PFSK-1 (cell line): Measurements from ENCODE around the gene PON2.

Source experiments
- FOXP2 ChIP-seq: optimal IDR thresholded peaks from 2 replicates; pipeline ENCODE3; 2011; ENCODE audit warnings: borderline replicate concordance, control low read depth, inconsistent platforms; ENCODE audit not compliant: insufficient read depth; ENCODE audit errors: extremely low read length, extremely low read depth
- POLR2AphosphoS5 ChIP-seq: IDR thresholded peaks from 2 replicates; pipeline ENCODE4 v1.6.1; 2012; ENCODE audit warnings: low read depth, mild to moderate bottlenecking, control low read depth, low read length, moderate library complexity
- REST ChIP-seq, 2 experiments: IDR thresholded peaks; 2 replicates each; pipeline versions ENCODE4 v1.6.1 to v1.8.0; 2011 to 2012; ENCODE audit warnings: low read depth in 2 of 2, low read length in 2 of 2, control low read depth in 1 of 2, inconsistent platforms in 1 of 2, mild to moderate bottlenecking in 1 of 2, moderate library complexity in 1 of 2; ENCODE audit not compliant: insufficient read depth in 1 of 2
- SIN3A ChIP-seq: IDR thresholded peaks from 2 replicates; pipeline ENCODE4 v1.6.1; 2012; ENCODE audit warnings: mild to moderate bottlenecking, low read length, moderate library complexity, borderline replicate concordance; ENCODE audit not compliant: insufficient read depth
- TAF1 ChIP-seq: IDR thresholded peaks from 2 replicates; pipeline ENCODE4 v1.6.1; 2012; ENCODE audit warnings: low read length, control low read depth, borderline replicate concordance; ENCODE audit not compliant: insufficient read depth

PON2 gene

GRCh38 chr7:95430864-95431263 lies 4.0 kb downstream of the PON2 start:
- TF ChIP-seq SIN3A (no peak), POLR2AphosphoS5 (no peak), REST (IDR thresholded peaks at IDR 0.05; ENCODE audit: insufficient read depth in 1 of 2, low read depth in 2 of 2, low read length in 2 of 2) (no peak), FOXP2 (no peak), TAF1 (no peak)

DNA sequence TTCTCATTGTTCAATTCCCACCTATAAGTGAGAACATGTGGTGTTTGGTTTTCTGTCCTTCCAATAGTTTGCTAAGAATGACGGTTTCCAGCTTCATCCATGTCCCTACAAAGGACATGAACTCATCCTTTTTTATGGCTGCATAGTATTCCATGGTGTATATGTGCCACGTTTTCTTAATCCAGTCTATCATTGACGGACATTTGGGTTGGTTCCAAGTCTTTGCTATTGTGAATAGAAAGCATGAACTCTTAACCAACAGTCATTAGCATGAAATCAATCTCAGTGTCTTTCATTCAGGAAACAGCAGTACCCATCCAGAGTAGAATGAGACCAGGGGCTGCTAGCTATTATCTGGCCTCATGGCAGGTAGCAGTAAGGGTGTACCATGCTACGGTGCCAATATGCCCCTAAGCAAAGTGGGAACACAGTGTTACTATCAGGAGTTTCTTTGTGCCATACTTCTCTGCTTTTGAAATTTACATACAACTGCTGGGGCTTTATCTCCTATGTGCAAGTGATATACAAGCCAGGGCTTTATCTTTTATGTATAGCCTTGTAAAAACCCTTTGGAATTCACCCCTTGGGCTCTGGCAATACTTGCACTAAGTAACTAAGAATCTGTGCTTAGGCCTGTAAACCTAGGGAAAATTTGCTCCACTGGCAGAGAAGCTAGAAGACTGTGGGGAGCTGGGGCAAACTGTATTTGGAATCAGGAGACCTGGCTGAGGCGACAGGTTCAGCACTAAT lies 5.4 kb downstream of the PON2 start:
- TF ChIP-seq SIN3A (no peak), POLR2AphosphoS5 (no peak), TAF1 (no peak), REST (IDR thresholded peaks at IDR 0.05; ENCODE audit: insufficient read depth in 1 of 2, low read depth in 2 of 2, low read length in 2 of 2) (no peak), FOXP2 (no peak)

GRCh38 chr7:95427914-95428516 lies 6.8 kb downstream of the PON2 start:
- no peak for TF ChIP-seq SIN3A
- no peak for TF ChIP-seq POLR2AphosphoS5
- no peak for TF ChIP-seq FOXP2
- TF ChIP-seq TAF1 = no peak
- TF ChIP-seq REST (IDR thresholded peaks at IDR 0.05; ENCODE audit: insufficient read depth in 1 of 2, low read depth in 2 of 2, low read length in 2 of 2) = no peak

- TF ChIP-seq FOXP2 (no peak), SIN3A (no peak), REST (IDR thresholded peaks at IDR 0.05; ENCODE audit: insufficient read depth in 1 of 2, low read depth in 2 of 2, low read length in 2 of 2) (no peak), POLR2AphosphoS5 (no peak), TAF1 (no peak)
These were observed 7.7 kb downstream of the PON2 start for GRCh38 chr7:95427166-95427565.

DNA sequence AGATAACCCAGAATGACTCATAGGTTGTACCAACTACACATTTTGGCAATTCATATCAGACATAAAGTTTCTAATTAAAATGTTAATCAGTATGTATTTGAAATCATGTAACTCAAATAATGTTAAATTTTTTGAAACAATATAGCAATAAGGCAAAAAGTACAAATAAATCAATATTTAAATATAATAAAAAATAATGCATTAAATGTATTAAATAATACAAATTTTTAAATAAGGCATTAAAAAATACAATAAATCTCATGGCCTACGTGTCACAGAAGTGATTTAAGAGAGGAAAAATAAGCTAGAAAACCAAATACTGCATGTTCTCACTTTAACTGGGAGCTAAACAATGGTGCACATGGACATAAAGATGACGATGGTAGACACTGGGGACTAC lies 9.1 kb downstream of the PON2 start:
- no peak for TF ChIP-seq REST (IDR thresholded peaks at IDR 0.05; ENCODE audit: insufficient read depth in 1 of 2, low read depth in 2 of 2, low read length in 2 of 2)
- TF ChIP-seq SIN3A = no peak
- TF ChIP-seq POLR2AphosphoS5 = no peak
- TF ChIP-seq TAF1 = no peak
- TF ChIP-seq FOXP2 = no peak
